Heart left ventricle (tissue), 16 donors: ENCODE results near the gene CHST5. TPM values are rescaled to one million over a fixed set of nuclear protein-coding genes. Genes with fewer than 3 reads are reported as not detected.

Experiments
- ATAC-seq, 4 donors: fragments of 200-7000 bp; cut with Tn5 transposase; one replicate each; pipeline ENCODE4 v1.9.1; 2020 to 2022; ENCODE audit warnings: moderate library complexity in 4 of 4, mild to moderate bottlenecking in 3 of 4, moderate number of reproducible peaks in 1 of 4
- DNase-seq, 5 donors: peaks; one replicate each; pipeline ENCODE4 v3.0.0-alpha.2; 2020
- H3K27ac ChIP-seq, 12 donors: fragments of 200-600 bp; sonication (generic) in 4 of 12; one replicate each; pipeline versions ENCODE4 v1.5.0 to v1.8.0; 2016 to 2022; ENCODE audit warnings: mild to moderate bottlenecking in 2 of 12
- H3K27me3 ChIP-seq, 9 donors: fragments of 200-600 bp; sonication (generic) in 2 of 9; one replicate each; pipeline versions ENCODE4 v1.5.1 to v1.8.0; 2016 to 2022; ENCODE audit warnings: mild to moderate bottlenecking in 3 of 9
- H3K36me3 ChIP-seq, 9 donors: fragments of 200-600 bp; sonication (generic) in 2 of 9; one replicate each; pipeline versions ENCODE4 v1.5.0 to v1.8.0; 2018 to 2022; ENCODE audit warnings: mild to moderate bottlenecking in 2 of 9
- H3K4me1 ChIP-seq, 12 donors: fragments of 200-600 bp; sonication (generic) in 4 of 12; one replicate each; pipeline versions ENCODE4 v1.5.0 to v1.8.0; 2016 to 2022; ENCODE audit warnings: mild to moderate bottlenecking in 3 of 12
- H3K4me3 ChIP-seq, 12 donors: fragments of 200-600 bp; sonication (generic) in 4 of 12; one replicate each; pipeline versions ENCODE4 v1.5.0 to v1.8.0; 2017 to 2022; ENCODE audit warnings: mild to moderate bottlenecking in 9 of 12, moderate library complexity in 4 of 12
- H3K9me3 ChIP-seq, 12 donors: fragments of 200-600 bp; sonication (generic) in 4 of 12; one replicate each; pipeline versions ENCODE4 v1.5.0 to v1.8.0; 2016 to 2022; ENCODE audit warnings: mild to moderate bottlenecking in 1 of 12
- POLR2A ChIP-seq, 2 donors: fragments of 450-650 bp; IDR thresholded peaks; one replicate each; pipeline ENCODE4 v1.6.1; 2017; ENCODE audit warnings: antibody characterized with exemption in 2 of 2, mild to moderate bottlenecking in 2 of 2, moderate library complexity in 2 of 2
- WGBS, 4 donors: extraction: QIAGEN DNeasy Blood & Tissue Kit in 2 of 4; methylation state at CpG; one replicate each; pipeline versions ENCODE4 v1.1.5 to v1.1.7; 2013 to 2018; 5-methylcytosine and 5-hydroxymethylcytosine counted together
- intact Hi-C, 10 donors: fragments of 100-400 bp; cut with DNase I; formaldehyde crosslinking; loops; one replicate each; pipeline versions ENCODE4 v1.11.1 to v1.14.2; 2022
- polyA plus RNA-seq, 2 donors: library from polyadenylated mRNA; stranded (reverse); fragments of 200-250 nt; gene quantifications; one replicate each; pipeline ENCODE4 v1.2.3, GENCODE V29; 2013
- total RNA-seq, 9 donors: library from RNA; depleted of rRNA in 2 of 9; stranded (reverse); fragments of >200 nt in 2 of 9; fragmentation: NEBNext Ultra II Directional in 3 of 9; extraction: Animal tissue kit (Norgen Biotek cat#: 25700) in 3 of 9; gene quantifications; one replicate each; pipeline versions ENCODE4 v1.1.0 to v1.2.4, GENCODE V29; 2016 to 2023
- TF ChIP-seq, protein P1 (sequence below), 12 donors: fragments of 200-600 bp; sonication (generic) in 4 of 12; IDR thresholded peaks; one replicate each; pipeline versions ENCODE4 v1.5.0 to v1.8.0; 2018 to 2022; ENCODE audit warnings: antibody characterized with exemption in 12 of 12, mild to moderate bottlenecking in 5 of 12
- donor health status: ischemic (EF 13 %, LVEDD 7.1; RV severe dilation, severe dysfunction).
- donor health status: healthy with polysubstance abuse.
- donor health status: DM: no; HTN: yes; CAD: no.
- donor health status: DM: no; HTN: no; CAD: no.
- donor health status: ischemic (EF 25% LVEDD 6.9; RV normal size, moderate dysfunction).
- donor health status: ischemic (EF 25% LVEDD 5.7; RV mildly dilated, moderate dysfunction).
- donor health status: healthy.
- donor health status: DM: yes; HTN: yes; CAD: no.
- donor health status: ischemic (EF 35%, LVEDD 5.7; RV mildly dilated, moderate dysfunction).
- donor health status: nonischemic (EF 11% LVEDD 7.7; RV severe dilation, severe dysfunction).
- donor health status: DM: yes; HTN: yes; CAD: no.
- donor health status: PGD.
- donor health status: ischemic (EF 29% LVEDD 5.4; RV normal size, mild dysfunction).
- donor health status: nonischemic (EF 23%, LVEDD 6.1; RV moderate dilation, normal function).

The CHST5 gene
- total and polyA plus RNA-seq, 11 donors: 0.15 to 0.96 (median 0.44) TPM; not detected in 3

DNA sequence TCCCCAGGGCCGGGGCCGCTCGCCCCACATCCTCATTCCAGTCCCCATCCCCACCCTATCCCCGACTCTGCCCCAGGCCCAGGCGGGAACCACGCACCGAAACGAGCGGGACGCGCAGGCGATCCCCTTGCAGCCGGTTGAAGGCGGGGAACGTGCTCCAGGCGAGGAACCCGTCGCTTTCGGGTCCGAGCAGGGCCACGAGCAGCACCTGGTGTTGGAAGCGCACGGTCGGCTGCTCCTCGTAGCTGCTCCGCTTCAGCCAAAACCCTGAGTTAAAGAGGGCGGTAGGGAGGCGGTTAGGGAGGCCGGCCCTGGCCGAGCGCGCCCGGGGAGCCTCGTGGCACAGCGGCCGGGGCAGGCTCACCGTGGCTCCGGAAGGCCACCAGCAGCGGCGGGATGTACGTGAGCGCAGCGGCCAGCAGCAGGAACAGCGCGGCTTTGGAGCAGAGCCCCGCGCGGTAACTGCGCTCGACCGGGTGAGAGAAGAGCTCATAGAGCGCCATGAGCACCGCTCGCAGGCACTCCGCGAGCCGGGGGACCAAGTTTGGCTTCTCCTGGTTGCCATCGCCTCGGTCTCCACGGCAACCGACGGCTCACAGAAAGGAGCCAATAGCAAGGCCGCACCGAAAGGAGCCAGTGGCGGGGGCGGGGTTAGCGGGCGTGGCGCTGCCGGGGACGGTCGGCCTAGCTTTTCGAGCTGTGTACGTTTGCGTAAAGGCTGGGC, 20.0 kb upstream of the CHST5 start, which contains the start of gene TMEM231:
TMEM231 (minus strand) TSS at position 546 of the 724 bp plus-strand sequence; CDS start at position 503, 43 bp downstream.
- intact Hi-C loops: loop anchor here in 5 of 10 donors (1.0 to 10.0 kb wide), 6 partner anchors 10 to 91 kb away; partner anchors contain the start of genes ADAT1 (in 3 of the 5), GABARAPL2 (in 1 of the 5) and TMEM170A (in 1 of the 5)
- H3K27me3 ChIP-seq: no peaks in the 10 kb centered on the region
- peaks cover 0 to 39% (median 16%) of the 10 kb centered on the region in 12 donors for H3K4me1 ChIP-seq
- peak within 1 kb of the TSS; percentile 64 to 89 (median 78) for H3K27ac ChIP-seq
- TF ChIP-seq, protein P1, sequence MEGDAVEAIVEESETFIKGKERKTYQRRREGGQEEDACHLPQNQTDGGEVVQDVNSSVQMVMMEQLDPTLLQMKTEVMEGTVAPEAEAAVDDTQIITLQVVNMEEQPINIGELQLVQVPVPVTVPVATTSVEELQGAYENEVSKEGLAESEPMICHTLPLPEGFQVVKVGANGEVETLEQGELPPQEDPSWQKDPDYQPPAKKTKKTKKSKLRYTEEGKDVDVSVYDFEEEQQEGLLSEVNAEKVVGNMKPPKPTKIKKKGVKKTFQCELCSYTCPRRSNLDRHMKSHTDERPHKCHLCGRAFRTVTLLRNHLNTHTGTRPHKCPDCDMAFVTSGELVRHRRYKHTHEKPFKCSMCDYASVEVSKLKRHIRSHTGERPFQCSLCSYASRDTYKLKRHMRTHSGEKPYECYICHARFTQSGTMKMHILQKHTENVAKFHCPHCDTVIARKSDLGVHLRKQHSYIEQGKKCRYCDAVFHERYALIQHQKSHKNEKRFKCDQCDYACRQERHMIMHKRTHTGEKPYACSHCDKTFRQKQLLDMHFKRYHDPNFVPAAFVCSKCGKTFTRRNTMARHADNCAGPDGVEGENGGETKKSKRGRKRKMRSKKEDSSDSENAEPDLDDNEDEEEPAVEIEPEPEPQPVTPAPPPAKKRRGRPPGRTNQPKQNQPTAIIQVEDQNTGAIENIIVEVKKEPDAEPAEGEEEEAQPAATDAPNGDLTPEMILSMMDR (IDR thresholded peaks at IDR 0.05): peak in 1 of 12 donors; percentile 9
- TF ChIP-seq POLR2A (IDR thresholded peaks at IDR 0.05): peak in 1 of 2 donors; percentile 48
- H3K36me3 ChIP-seq: no peaks in the 10 kb centered on the region
- peak; percentile 92 to 97 (median 96) for ATAC-seq
- peak; percentile 98 to 99 (median 99) for DNase-seq
- WGBS, 4 donors: 0 to 1% (median 0%) methylated on average over 31 to 75 of the region's 75 CpGs
- H3K9me3 ChIP-seq: no peaks in the 10 kb centered on the region
- peak within 1 kb of the TSS; percentile 50 to 87 (median 76) for H3K4me3 ChIP-seq

DNA sequence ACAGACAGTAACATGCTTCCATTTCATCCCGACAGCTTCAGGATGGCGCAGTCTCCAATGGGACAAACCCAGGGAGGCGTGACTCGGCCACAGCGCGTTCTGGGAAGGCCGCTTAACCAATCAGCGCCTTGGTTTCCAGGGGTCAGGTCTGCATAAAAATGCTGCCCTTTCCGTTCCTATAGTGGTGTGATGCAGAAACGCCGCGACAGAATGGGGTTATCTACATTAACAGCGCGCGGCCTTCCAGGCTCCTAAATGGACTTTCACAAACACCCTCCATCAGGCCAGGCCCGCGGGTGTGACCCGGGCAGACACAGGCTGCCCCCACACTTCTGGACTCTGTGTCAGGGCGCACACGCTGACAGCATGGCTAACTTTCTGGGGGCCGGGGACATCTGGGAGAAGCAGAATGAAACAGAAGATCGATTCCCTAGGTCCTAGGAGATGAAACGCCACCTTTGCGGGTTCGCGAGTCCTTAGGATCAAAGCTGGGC, 19.4 kb upstream of the CHST5 start:
- no peak for TF ChIP-seq POLR2A (IDR thresholded peaks at IDR 0.05)
- TF ChIP-seq, protein P1 (IDR thresholded peaks at IDR 0.05): no peak
- 1 to 2% (median 1%) methylated on average over 23 to 26 of the region's 26 CpGs for WGBS, 4 donors
- DNase-seq (peak; percentile 86 to 91 (median 88)), ATAC-seq (peak; percentile 80 to 89 (median 84))
- Histone ChIP-seq H3K4me3 (peak overlapping the region; percentile 50 to 87 (median 76)), H3K4me1 (peaks cover 0 to 41% (median 17%) of the 10 kb centered on the region in 12 donors), H3K27me3 (no peaks in the 10 kb centered on the region), H3K36me3 (no peaks in the 10 kb centered on the region), H3K27ac (peak overlapping the region in 11 of 12 donors; percentile 65 to 89 (median 81)), H3K9me3 (no peaks in the 10 kb centered on the region)
- intact Hi-C loops: loop anchor here in 4 of 10 donors (2.0 to 10.0 kb wide), 4 partner anchors 38 to 80 kb away; partner anchors contain the start of gene ADAT1 (in 2 of the 4)

GRCh38 chr16:75552951-75553350, 17.0 kb upstream of the CHST5 start:
- H3K4me3 ChIP-seq: no peak overlapping the region
- H3K4me1 ChIP-seq: peaks cover 0 to 41% (median 17%) of the 10 kb centered on the region in 12 donors
- ATAC-seq (peak in 1 of 4 donors; percentile 33), DNase-seq (no peak)
- WGBS, 4 donors: 52 to 67% (median 55%) methylated on average over 2 of the region's 2 CpGs
- H3K27me3 ChIP-seq: no peaks in the 10 kb centered on the region
- H3K9me3 ChIP-seq: no peaks in the 10 kb centered on the region
- no peak for TF ChIP-seq POLR2A (IDR thresholded peaks at IDR 0.05)
- TF ChIP-seq, protein P1 (IDR thresholded peaks at IDR 0.05): no peak
- peak overlapping the region in 7 of 12 donors; percentile 25 to 76 (median 60) for H3K27ac ChIP-seq
- intact Hi-C loops: loop anchor here in 4 of 10 donors (5.0 to 10.0 kb wide), 4 partner anchors 36 to 81 kb away; partner anchors contain the start of gene ADAT1 (in 1 of the 4)
- no peaks in the 10 kb centered on the region for H3K36me3 ChIP-seq
